GM23338 (cell line): ENCODE results near the gene FAM111B.
"Not testable (repeated sequence)": the region's sequence is repeated elsewhere in the genome, so short reads cannot be mapped to it uniquely, and the experiment has no call there.

Experiments
- CREB1 ChIP-seq: fragments of 250-450 bp; sonication (Bioruptor Pico); IDR thresholded peaks from 2 replicates; pipeline ENCODE4 v1.5.0; 2020; ENCODE audit warnings: low read depth, mild to moderate bottlenecking, moderate library complexity
- CTCF ChIP-seq, 2 experiments: fragments of 200-600 bp in 1 of 2; sonication (generic) in 1 of 2; conservative IDR thresholded peaks; 2 replicates each; pipeline versions ENCODE4 v1.5.1 to v1.6.1; 2016 to 2017; ENCODE audit warnings: antibody characterized with exemption in 2 of 2, low read depth in 2 of 2, mild to moderate bottlenecking in 2 of 2, moderate library complexity in 1 of 2
- ETS1 ChIP-seq: IDR thresholded peaks from 2 replicates; pipeline ENCODE4 v1.6.1; 2016; ENCODE audit warnings: antibody characterized with exemption
- EZH2 ChIP-seq: fragments of 200-600 bp; sonication (generic); IDR thresholded peaks from one replicate; pipeline ENCODE4 v1.8.0; 2017; ENCODE audit warnings: antibody characterized with exemption, mild to moderate bottlenecking, low read depth; ENCODE audit not compliant: unreplicated experiment
- EZH2phosphoT487 ChIP-seq: fragments of 200-600 bp; sonication (generic); IDR thresholded peaks from one replicate; pipeline ENCODE4 v1.8.1; 2018; ENCODE audit warnings: antibody characterized with exemption; ENCODE audit not compliant: unreplicated experiment
- JUNB ChIP-seq: IDR thresholded peaks from one replicate; pipeline ENCODE4 v1.6.1; 2016; ENCODE audit warnings: antibody characterized with exemption; ENCODE audit not compliant: unreplicated experiment
- NANOG ChIP-seq: IDR thresholded peaks from 2 replicates; pipeline ENCODE4 v1.6.1; 2016; ENCODE audit warnings: antibody characterized with exemption, borderline replicate concordance
- POLR2AphosphoS5 ChIP-seq: IDR thresholded peaks from 2 replicates; pipeline ENCODE4 v1.6.1; 2016; ENCODE audit warnings: antibody characterized with exemption, low read depth
- REST ChIP-seq: IDR thresholded peaks from one replicate; pipeline ENCODE4 v1.6.1; 2018; ENCODE audit warnings: antibody characterized with exemption; ENCODE audit not compliant: unreplicated experiment

- TF ChIP-seq CTCF (conservative IDR thresholded peaks at IDR 0.05; ENCODE audit: low read depth in 2 of 2); POLR2AphosphoS5; EZH2phosphoT487; ETS1; NANOG; REST; JUNB; EZH2; CREB1 (CRISPR knock-in tag): not testable (repeated sequence)
Measured at GRCh38 chr11:59093576-59093975, 13.5 kb upstream of the FAM111B start.
